Measurements from ENCODE around the gene SATB2.

DNA sequence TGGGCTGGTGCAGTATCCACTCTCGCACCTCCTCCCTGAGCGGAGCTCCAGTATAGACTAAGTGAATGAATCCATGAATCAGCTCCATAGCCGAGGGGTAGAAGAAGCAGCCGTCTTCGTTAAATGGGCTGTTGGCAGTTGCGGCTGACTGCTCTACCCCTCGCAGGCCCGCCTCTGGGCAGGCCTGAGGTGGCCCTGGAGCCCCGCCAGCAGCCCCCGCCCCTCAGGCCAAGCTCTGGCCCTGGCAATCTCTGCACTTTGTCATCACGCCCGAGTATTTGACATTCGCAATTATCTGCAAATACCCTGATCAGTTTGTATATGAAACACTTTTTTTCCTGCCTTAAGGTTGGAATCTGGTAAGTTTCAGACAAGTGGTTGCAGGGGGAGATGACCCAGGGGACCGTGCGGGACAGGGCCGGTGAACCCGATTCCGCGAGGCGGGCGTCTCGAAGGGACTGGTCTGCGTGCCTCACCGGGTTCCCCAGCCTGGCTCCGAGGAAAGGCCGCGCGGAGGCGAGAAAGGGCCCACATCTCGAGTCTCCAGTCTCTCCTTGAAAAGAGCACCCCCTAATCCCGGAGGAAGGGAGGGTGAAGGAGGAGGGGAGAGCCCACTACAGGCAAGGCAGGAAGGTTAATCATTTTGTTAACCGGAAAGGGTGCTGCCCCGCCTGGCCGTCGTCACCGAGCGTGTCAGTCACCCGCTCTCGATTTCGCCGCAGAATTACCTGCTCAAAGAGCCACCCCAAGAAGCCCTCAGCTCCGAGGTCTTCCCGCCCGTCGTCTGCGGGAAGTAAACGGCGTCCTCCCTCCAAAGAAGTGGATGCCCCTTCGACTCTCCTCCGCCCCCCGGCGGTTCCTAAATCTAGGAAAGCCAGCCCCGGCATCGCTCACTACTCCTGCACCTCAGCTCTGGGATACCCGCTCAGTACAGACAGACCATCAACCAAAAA, 11.1 kb upstream of the SATB2 start:
- no peak for TF ChIP-seq ATF2 (CRISPR knock-in tag; IDR thresholded peaks at IDR 0.05; ENCODE audit: borderline replicate concordance, low read depth)
- no peak for TF ChIP-seq MXD4 (CRISPR knock-in tag; IDR thresholded peaks at IDR 0.05; ENCODE audit: borderline replicate concordance)
- TF ChIP-seq GTF2I (CRISPR knock-in tag; conservative IDR thresholded peaks at IDR 0.05), result no peak

Data from WTC11 (cell line).